Endothelial cell of umbilical vein (primary cell): Measurements from ENCODE around the gene CXCR4. TPM values are rescaled to one million over a fixed set of nuclear protein-coding genes. Genes with fewer than 3 reads are reported as not detected.

Source experiments
- BruUV-seq: library from RNA; stranded (reverse); fragments of 400-500 nt; replicated peaks from 2 replicates; lab custom pipeline; 2021; lab: Mats Ljungman, UMichigan
- CTCF ChIA-PET: fragments of 300-600, 350-600 bp; sonication (Branson Sonifier 250); formaldehyde crosslinking; loops from one replicate; lab custom pipeline; 2021; ENCODE audit warnings: antibody characterized with exemption, inconsistent platforms; lab: Charles Lee
- POLR2A ChIA-PET: fragments of 300-600, 350-600 bp; sonication (Branson Sonifier 250); formaldehyde crosslinking; loops from one replicate; lab custom pipeline; 2021; ENCODE audit warnings: antibody characterized with exemption, inconsistent platforms; lab: Charles Lee
- DNase-seq: peaks from one replicate; pipeline ENCODE4 v3.0.0-alpha.2; 2011; ENCODE audit warnings: low read depth, low spot score
- FAIRE-seq: peaks from 2 replicates; lab custom pipeline; 2011; peaks lifted over from hg19 to GRCh38; lab: Jason Lieb, UNC
- H2AFZ ChIP-seq: 2 replicates; pipeline ENCODE4 v1.6.0; 2012; ENCODE audit warnings: low read depth, low read length, control low read depth, inconsistent platforms
- H3K27ac ChIP-seq: 2 replicates; pipeline ENCODE4 v1.5.1; 2011; ENCODE audit warnings: low read depth, mild to moderate bottlenecking, control low read depth, low read length, moderate library complexity; ENCODE audit not compliant: insufficient read depth
- H3K27me3 ChIP-seq, 2 experiments: 2 replicates each; pipeline versions ENCODE4 v1.6.0 to v1.6.1; 2011; ENCODE audit warnings: low read length in 2 of 2, mixed read lengths in 1 of 2; ENCODE audit not compliant: control insufficient read depth in 2 of 2, insufficient read depth in 2 of 2
- H3K36me3 ChIP-seq, 2 experiments: 2 replicates in 1 of 2; 3 replicates in 1 of 2; pipeline ENCODE4 v1.5.1; 2011; ENCODE audit warnings: low read length in 2 of 2, mild to moderate bottlenecking in 1 of 2, moderate library complexity in 1 of 2; ENCODE audit not compliant: control insufficient read depth in 2 of 2, insufficient read depth in 2 of 2; ENCODE audit errors: extremely low read depth in 1 of 2
- H3K4me1 ChIP-seq: 3 replicates; pipeline ENCODE4 v1.5.1; 2011; ENCODE audit warnings: mild to moderate bottlenecking, low read length; ENCODE audit not compliant: control insufficient read depth, insufficient read depth; ENCODE audit errors: extremely low read depth
- H3K4me2 ChIP-seq: 2 replicates; pipeline ENCODE4 v1.6.1; 2011; ENCODE audit warnings: low read length, control low read depth, mixed read lengths; ENCODE audit not compliant: insufficient read depth
- H3K4me3 ChIP-seq, 3 experiments: fragments of 200-600 bp in 1 of 3; sonication (generic), shearing (Covaris generic) in 1 of 3; replicated peaks in 1 of 3; 2 replicates each; pipeline ENCODE4 v1.5.1; 2011 to 2016; ENCODE audit warnings: control low read depth in 3 of 3, low read length in 3 of 3, mild to moderate bottlenecking in 2 of 3, inconsistent platforms in 1 of 3, low read depth in 1 of 3, moderate library complexity in 1 of 3; ENCODE audit not compliant: insufficient read depth in 1 of 3
- H3K79me2 ChIP-seq: 2 replicates; pipeline ENCODE4 v1.6.0; 2012; ENCODE audit warnings: low read length, inconsistent platforms; ENCODE audit not compliant: control insufficient read depth, insufficient read depth
- H3K9ac ChIP-seq: replicated peaks from 2 replicates; pipeline ENCODE3; 2011; ENCODE audit warnings: low read length, control low read depth; ENCODE audit not compliant: insufficient read depth; ENCODE audit errors: extremely low read depth
- H3K9me1 ChIP-seq: replicated peaks from 3 replicates; pipeline ENCODE4 v1.6.0; 2011; ENCODE audit warnings: mild to moderate bottlenecking, low read length; ENCODE audit not compliant: control insufficient read depth, insufficient read depth; ENCODE audit errors: extremely low read depth
- H3K9me3 ChIP-seq: replicated peaks from 2 replicates; pipeline ENCODE4 v1.5.1; 2012; ENCODE audit warnings: low read length, inconsistent platforms; ENCODE audit not compliant: control insufficient read depth, insufficient read depth
- H4K20me1 ChIP-seq: replicated peaks from 2 replicates; pipeline ENCODE3; 2011; ENCODE audit warnings: mild to moderate bottlenecking, low read length; ENCODE audit not compliant: control insufficient read depth, insufficient read depth; ENCODE audit errors: extremely low read depth
- CTCF ChIP-seq, 2 donors: IDR thresholded peaks; 1 replicate in 1 of 2; 2 replicates in 1 of 2; pipeline ENCODE4 v1.5.1; 2011; ENCODE audit warnings: low read length in 2 of 2, mild to moderate bottlenecking in 2 of 2, moderate library complexity in 2 of 2, control low read depth in 1 of 2, inconsistent platforms in 1 of 2, low read depth in 1 of 2; ENCODE audit not compliant: insufficient read depth in 1 of 2; ENCODE audit errors: extremely low read depth in 1 of 2
- EZH2 ChIP-seq: IDR thresholded peaks from 2 replicates; pipeline ENCODE4 v1.6.1; 2012; ENCODE audit warnings: borderline replicate concordance, low read depth, mild to moderate bottlenecking, moderate library complexity, low read length, inconsistent platforms; ENCODE audit not compliant: severe bottlenecking
- FOS ChIP-seq: IDR thresholded peaks from 2 replicates; pipeline ENCODE4 v1.6.1; 2011; ENCODE audit warnings: mild to moderate bottlenecking, low read length, moderate library complexity, borderline replicate concordance; ENCODE audit not compliant: insufficient read depth
- GATA2 ChIP-seq: IDR thresholded peaks from 2 replicates; pipeline ENCODE4 v1.7.0; 2011; ENCODE audit warnings: low read depth, mild to moderate bottlenecking, moderate library complexity, mixed read lengths, low read length; ENCODE audit not compliant: insufficient read length, insufficient read depth
- JUN ChIP-seq: IDR thresholded peaks from 2 replicates; pipeline ENCODE4 v1.6.1; 2011; ENCODE audit warnings: borderline replicate concordance, low read depth; ENCODE audit not compliant: insufficient read length, insufficient read depth
- MAX ChIP-seq: IDR thresholded peaks from 2 replicates; pipeline ENCODE4 v1.6.1; 2011; ENCODE audit not compliant: insufficient read depth, insufficient read length
- MYC ChIP-seq: IDR thresholded peaks from one replicate; pipeline ENCODE4 v1.6.1; 2011; ENCODE audit warnings: mild to moderate bottlenecking, low read depth, low read length
- POLR2A ChIP-seq: IDR thresholded peaks from 2 replicates; pipeline ENCODE4 v1.6.1; 2012; ENCODE audit warnings: low read depth, mild to moderate bottlenecking, control low read depth, low read length
- POLR2AphosphoS5 ChIP-seq: IDR thresholded peaks from 2 replicates; pipeline ENCODE4 v1.6.1; 2012; ENCODE audit warnings: low read depth, mild to moderate bottlenecking, control low read depth, low read length, moderate library complexity; ENCODE audit not compliant: insufficient read depth
- dilution Hi-C: fragments of 300-500 bp; cut with MboI; formaldehyde crosslinking; loops from one replicate; pipeline ENCODE4 v1.15.0; 2019; ENCODE audit warnings: low sequenced_read_pairs; ENCODE audit not compliant: extremely low pct_ligation_motif_present
- intact Hi-C: fragments of 100-400 bp; cut with micrococcal nuclease; formaldehyde crosslinking; loops from one replicate; pipeline ENCODE4 v1.10.0; 2022
- polyA plus RNA-seq, 4 experiments: library from polyadenylated mRNA; depleted of rRNA in 3 of 4; stranded (reverse) in 3 of 4; unstranded in 1 of 4; fragments of >200 nt; gene quantifications; 2 replicates each; pipeline versions ENCODE4 v1.2.1 to v1.2.3, GENCODE V29; 2011 to 2012; ENCODE audit warnings: missing spikeins in 1 of 4
- total RNA-seq: library from RNA; stranded (reverse); gene quantifications from 2 replicates; pipeline ENCODE4 v1.2.3, GENCODE V29; 2021

The CXCR4 gene
- total and polyA plus RNA-seq, 2 donors (not counting 3 experiments of a cell fraction or from before 2014, with no cell fraction given) = 42.2 to 52.4 TPM

GRCh38 chr2:136069773-136070172, 48.2 kb downstream of the CXCR4 start:
- Histone ChIP-seq H2AFZ (no peak overlapping the region), H3K36me3 (no peaks in the 10 kb centered on the region), H3K27me3 (no peaks in the 10 kb centered on the region), H3K4me3 (no peak overlapping the region), H3K9me1 (no peaks in the 10 kb centered on the region), H4K20me1 (no peaks in the 10 kb centered on the region), H3K9me3 (no peaks in the 10 kb centered on the region), H3K9ac (no peak overlapping the region), H3K79me2 (no peaks in the 10 kb centered on the region), H3K4me2 (no peak overlapping the region), H3K4me1 (peaks cover 4% of the 10 kb centered on the region), H3K27ac (no peak overlapping the region)
- DNase-seq = no peak
- TF ChIP-seq CTCF (IDR thresholded peaks at IDR 0.05; ENCODE audit: extremely low read depth in 1 of 2, insufficient read depth in 1 of 2, low read depth in 1 of 2, low read length in 2 of 2) (no peak), EZH2 (no peak), FOS (no peak), MAX (no peak), GATA2 (no peak), MYC (no peak), POLR2A (no peak), JUN (no peak), POLR2AphosphoS5 (no peak)
- POLR2A ChIA-PET = no interaction called here
- CTCF ChIA-PET = interaction anchor here (0.7 kb wide), 1 partner anchor 156 kb away, joined by 3 read pairs; no protein-coding TSS in a partner anchor
- intact Hi-C loops = no loop called here
- no TSS peak for BruUV-seq
- FAIRE-seq = no peak
- dilution Hi-C loops = no loop called here
